MG63 (cell line): Measurements from ENCODE around the gene APOBEC3A. TPM values are rescaled to one million over a fixed set of nuclear protein-coding genes. Genes with fewer than 3 reads are reported as not detected.
A peak's percentile ranks its signal among the peaks of the same experiment; 100 is the strongest.
"Not testable (repeated sequence)": the region's sequence is repeated elsewhere in the genome, so short reads cannot be mapped to it uniquely, and the experiment has no call there.

Experiments
- DNase-seq: peaks from one replicate; pipeline ENCODE4 v3.0.0-alpha.2; 2020
- H3K27me3 ChIP-seq: fragments of 250-450 bp; sonication (Bioruptor Pico); 2 replicates; pipeline ENCODE4 v1.5.1; 2020; ENCODE audit warnings: mild to moderate bottlenecking, moderate library complexity
- H3K36me3 ChIP-seq: fragments of 250-450 bp; sonication (Bioruptor Pico); 2 replicates; pipeline ENCODE4 v1.5.1; 2020; ENCODE audit warnings: mild to moderate bottlenecking, moderate library complexity
- H3K4me3 ChIP-seq: fragments of 250-450 bp; sonication (Bioruptor Pico); 2 replicates; pipeline ENCODE4 v1.5.1; 2020; ENCODE audit warnings: mild to moderate bottlenecking, moderate library complexity
- H3K9me3 ChIP-seq: fragments of 250-450 bp; sonication (Bioruptor Pico); 2 replicates; pipeline ENCODE4 v1.5.1; 2020; ENCODE audit warnings: mild to moderate bottlenecking, moderate library complexity
- total RNA-seq: library from RNA; depleted of rRNA; stranded (reverse); fragments of >200 nt; shearing (Covaris generic); gene quantifications from 2 replicates; pipeline ENCODE4 v1.2.3, GENCODE V29; 2014; ENCODE audit warnings: low replicate concordance

The APOBEC3A gene
- total RNA-seq, 1 experiment from 2014 or later: not detected

DNA sequence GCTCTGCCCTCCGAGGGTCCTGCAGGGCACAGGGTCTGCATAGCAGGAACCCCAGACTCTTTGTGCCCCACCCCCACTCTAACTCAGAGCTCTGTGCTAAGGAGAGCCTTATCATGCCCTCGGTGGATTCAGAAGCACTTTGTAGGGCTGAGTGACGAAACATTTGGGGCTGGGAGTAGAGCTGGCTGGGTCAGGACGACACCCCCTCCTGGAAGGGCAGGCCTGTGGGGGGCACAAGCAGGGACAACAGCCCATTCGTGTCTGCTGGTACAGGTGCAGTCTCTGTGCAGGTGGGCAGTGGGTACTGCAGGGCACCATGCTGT is 8.9 kb downstream of the APOBEC3A start:
- Histone ChIP-seq H3K27me3 (peaks cover 6% of the 10 kb centered on the region; the same call in 1 of the 2 replicates), H3K4me3 (no peak overlapping the region), H3K36me3 (no peaks in the 10 kb centered on the region), H3K9me3 (no peaks in the 10 kb centered on the region)
- no peak for DNase-seq

DNA sequence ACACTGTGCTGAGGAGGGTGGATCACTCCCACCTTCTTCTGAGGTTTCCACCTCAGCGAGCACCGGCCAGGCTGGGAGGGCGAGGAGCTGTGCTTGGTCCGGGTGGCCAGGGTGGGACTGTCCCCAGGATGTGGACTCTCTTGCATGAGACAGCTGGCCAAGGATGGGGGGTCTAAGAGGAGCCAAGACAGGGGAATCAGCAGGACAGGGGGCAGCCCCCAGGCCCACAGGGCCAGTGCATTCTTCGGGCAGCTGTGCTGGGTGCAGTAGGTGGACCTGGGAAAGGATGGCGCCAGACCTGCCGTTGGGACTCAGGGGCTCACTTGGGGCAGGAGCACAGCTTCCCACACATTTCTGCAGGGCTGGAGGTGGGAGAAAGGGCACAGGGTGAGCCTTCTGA is 9.5 kb downstream of the APOBEC3A start:
- no peaks in the 10 kb centered on the region for H3K9me3 ChIP-seq
- peaks cover 9% of the 10 kb centered on the region; the same call in 1 of the 2 replicates for H3K27me3 ChIP-seq
- DNase-seq: no peak
- no peaks in the 10 kb centered on the region for H3K36me3 ChIP-seq
- H3K4me3 ChIP-seq: no peak overlapping the region

DNA sequence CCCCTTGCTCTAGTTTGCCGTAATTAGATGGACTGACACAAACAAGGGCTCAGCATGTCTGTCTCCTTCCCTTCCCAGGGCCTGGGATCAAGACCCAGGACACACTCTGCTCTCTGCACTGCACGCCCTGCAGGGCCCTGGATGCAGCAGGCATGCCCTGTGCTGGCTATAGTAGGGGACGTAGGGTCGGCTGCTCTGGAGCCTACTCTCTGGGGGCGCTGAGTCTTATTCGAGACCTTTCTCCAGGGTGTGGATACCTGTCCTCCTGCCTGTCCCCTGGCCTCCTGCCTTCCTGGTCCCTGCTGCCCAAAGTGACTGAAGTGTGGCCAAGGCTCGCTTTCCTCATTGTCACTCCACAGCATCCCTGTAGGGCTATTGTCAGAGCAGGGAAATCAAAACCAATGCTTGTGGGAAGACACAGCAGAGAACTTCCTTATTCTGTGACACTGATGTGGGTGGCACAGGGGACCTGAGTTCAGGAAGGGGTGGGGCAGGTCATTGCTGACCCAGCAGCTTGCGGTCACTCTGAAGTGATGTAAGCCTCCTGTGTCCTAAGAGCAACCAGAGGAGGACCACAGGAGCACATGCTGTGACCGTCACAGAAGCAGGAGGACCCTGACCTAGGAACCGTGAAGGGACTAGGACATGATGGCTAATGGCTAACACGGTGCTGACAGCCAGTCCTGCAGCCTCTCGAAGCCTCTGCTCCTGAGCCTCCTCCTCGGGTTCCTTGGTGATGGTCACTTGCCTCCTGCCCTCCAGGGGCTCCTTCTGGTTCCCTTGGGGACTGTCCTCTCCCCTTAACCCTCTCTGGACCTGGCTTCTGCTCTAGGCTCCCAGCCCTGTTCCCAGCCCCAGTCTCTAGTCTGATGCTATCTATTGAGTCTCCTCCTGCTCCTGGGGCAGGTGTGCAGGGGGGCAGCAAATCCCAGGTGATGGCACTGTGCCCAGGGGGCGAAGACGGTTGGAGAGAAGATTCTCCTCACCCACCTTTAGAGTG is 10.3 kb downstream of the APOBEC3A start:
- DNase-seq: no peak
- no peaks in the 10 kb centered on the region for H3K9me3 ChIP-seq
- H3K27me3 ChIP-seq: peaks cover 9% of the 10 kb centered on the region; the same call in 1 of the 2 replicates
- no peak overlapping the region for H3K4me3 ChIP-seq
- no peaks in the 10 kb centered on the region for H3K36me3 ChIP-seq

DNA sequence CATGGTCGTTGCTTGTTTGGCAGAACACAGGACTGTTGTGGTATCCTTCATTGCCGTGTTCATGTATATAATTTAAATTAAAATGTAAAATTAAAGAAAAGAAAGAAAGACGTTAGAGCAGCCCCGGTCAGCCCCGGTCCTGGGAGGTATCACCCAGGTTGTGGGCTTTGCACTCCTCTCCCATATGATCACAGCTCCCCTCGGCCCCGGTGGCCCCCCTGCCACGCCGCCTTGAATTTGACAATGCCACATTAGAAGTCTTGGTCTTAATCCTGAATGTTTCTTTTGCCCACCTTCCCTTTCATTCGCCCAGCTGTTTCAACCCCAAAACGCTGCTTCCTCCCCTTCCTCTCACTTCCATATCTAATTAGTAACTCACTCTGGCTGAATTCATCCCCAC is 11.4 kb downstream of the APOBEC3A start:
- Histone ChIP-seq H3K4me3 (no peak overlapping the region), H3K9me3 (no peaks in the 10 kb centered on the region), H3K27me3 (peaks cover 9% of the 10 kb centered on the region; the same call in 1 of the 2 replicates), H3K36me3 (no peaks in the 10 kb centered on the region)
- DNase-seq: no peak

DNA sequence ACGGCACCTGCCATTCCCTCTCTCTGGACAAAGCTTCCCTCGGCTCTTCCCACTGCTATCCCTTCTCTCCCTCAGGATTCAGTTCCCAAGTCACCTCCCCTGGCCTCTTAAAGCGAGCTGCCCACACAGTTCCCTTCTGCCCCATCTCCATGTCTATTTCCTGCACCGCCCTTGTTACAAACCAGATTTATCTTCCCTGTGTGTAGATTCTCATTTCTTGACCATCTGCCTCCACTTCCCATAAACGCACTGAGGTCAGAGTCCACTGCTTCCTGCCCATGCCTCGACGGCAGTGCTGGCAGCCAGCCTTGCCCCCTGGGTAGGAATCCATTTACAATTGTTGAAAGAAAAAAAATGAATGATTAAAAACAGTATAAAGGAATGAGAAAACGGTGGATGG is 13.1 kb downstream of the APOBEC3A start:
- H3K36me3 ChIP-seq: no peaks in the 10 kb centered on the region
- H3K9me3 ChIP-seq: no peaks in the 10 kb centered on the region
- peaks cover 9% of the 10 kb centered on the region; the same call in 1 of the 2 replicates for H3K27me3 ChIP-seq
- no peak overlapping the region for H3K4me3 ChIP-seq
- no peak for DNase-seq

DNA sequence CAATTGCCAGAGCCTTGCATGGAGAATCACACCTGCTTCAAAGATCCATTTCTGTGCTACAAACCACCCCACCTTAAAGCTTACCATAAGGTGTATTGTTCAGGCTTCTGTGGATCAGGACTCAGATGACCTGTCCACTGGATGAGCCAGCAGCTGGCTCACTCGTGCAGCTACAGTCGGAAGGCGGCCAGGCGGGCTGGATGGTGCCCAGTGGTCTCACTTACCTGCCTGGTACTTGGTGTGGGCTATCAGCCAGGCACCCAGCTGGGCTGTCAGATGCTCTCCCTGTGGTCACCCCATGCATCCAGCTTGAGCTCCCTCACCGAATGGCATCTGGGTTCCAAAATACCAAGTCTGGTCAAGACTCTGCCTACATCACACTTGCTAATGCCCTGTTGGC is 13.8 kb downstream of the APOBEC3A start:
- Histone ChIP-seq H3K27me3 (peaks cover 9% of the 10 kb centered on the region; the same call in 1 of the 2 replicates), H3K36me3 (no peaks in the 10 kb centered on the region), H3K4me3 (no peak overlapping the region), H3K9me3 (no peaks in the 10 kb centered on the region)
- no peak for DNase-seq

DNA sequence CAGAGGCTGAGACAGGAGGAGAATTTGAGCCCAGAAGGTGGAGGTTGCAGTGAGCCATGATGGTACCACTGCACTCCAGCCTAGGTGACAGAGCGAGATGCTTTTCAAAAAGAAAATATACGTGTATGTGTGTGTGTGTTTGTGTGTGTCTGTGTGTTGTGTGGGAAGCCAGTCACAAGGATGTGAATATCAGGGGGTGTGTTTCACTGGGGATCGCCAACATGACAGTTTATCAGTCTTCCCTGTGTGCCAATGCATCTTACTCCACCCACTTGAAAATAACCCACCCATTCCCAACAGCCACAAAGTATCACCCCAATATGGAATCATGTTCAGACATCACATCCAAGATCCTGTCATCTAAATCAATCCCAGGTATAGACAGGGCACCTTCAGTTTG is 14.4 kb downstream of the APOBEC3A start:
- H3K27me3 ChIP-seq: peaks cover 9% of the 10 kb centered on the region; the same call in 1 of the 2 replicates
- no peaks in the 10 kb centered on the region for H3K9me3 ChIP-seq
- H3K4me3 ChIP-seq: no peak overlapping the region
- H3K36me3 ChIP-seq: no peaks in the 10 kb centered on the region
- no peak for DNase-seq

DNA sequence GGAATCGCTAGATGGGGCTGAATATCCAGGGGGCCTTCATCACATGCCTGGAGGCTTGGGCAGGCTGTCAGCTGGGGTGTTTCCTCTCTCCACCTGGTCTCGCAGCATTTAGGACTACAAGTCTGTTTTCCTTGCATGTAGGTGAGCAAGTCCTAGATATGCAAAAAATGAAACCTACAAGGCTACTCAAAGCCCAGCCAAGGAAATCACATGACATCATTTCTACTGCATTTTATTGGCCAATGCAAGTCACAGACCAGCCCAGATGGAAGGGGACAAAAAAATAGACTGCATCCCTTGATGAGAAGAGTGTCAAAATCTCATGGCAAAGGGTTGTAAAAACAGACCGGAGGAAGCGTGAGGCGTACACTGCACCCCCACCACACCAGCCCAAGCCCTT is 15.1 kb downstream of the APOBEC3A start:
- Histone ChIP-seq H3K27me3 (peaks cover 9% of the 10 kb centered on the region; the same call in 1 of the 2 replicates), H3K36me3 (no peaks in the 10 kb centered on the region), H3K4me3 (no peak overlapping the region), H3K9me3 (no peaks in the 10 kb centered on the region)
- DNase-seq: no peak

DNA sequence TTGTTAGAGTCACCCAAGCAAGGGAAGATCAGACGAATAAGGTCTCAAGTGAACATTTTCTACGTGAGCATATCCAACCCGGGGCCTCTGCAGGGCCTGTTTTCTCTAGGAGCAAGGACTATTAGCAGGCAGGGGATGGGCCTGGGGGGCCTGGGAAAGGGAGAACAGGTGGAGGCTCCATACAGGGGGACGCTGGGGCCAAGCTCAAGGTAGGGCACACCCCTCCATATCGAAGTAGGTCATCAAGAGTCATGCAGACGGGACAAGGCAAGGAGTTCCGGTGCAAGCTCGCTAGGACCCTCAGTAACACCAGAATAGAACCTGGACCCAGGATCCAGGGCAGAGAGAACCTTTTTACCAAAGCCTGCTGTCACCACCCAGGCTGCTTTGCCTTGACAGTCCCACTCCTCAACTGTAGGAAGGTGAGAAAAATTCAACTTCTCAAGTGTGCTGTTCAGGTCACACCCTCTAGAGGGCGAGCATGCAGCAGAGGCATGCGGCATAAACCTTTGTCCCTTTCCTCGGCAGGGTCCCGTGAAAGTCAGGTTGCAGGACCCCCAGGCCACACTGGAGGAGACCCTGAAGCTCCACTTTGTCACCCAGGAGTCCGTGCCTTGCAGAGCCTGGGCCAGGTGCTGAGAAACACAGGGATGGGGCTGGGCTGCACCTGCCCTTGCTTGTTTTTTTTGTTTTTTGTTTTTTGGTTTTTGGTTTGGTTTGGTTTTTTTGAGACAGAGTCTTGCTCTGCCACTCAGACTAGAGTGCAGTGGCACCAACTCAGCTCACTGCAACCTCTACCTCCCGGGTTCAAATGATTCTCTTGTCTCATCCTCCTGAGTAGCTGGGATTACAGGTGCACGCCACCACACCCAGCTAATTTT is 16.1 kb downstream of the APOBEC3A start:
- H3K27me3 ChIP-seq: peaks cover 9% of the 10 kb centered on the region; the same call in 1 of the 2 replicates
- no peaks in the 10 kb centered on the region for H3K9me3 ChIP-seq
- no peak overlapping the region for H3K4me3 ChIP-seq
- no peaks in the 10 kb centered on the region for H3K36me3 ChIP-seq
- peak; percentile 11 for DNase-seq

DNA sequence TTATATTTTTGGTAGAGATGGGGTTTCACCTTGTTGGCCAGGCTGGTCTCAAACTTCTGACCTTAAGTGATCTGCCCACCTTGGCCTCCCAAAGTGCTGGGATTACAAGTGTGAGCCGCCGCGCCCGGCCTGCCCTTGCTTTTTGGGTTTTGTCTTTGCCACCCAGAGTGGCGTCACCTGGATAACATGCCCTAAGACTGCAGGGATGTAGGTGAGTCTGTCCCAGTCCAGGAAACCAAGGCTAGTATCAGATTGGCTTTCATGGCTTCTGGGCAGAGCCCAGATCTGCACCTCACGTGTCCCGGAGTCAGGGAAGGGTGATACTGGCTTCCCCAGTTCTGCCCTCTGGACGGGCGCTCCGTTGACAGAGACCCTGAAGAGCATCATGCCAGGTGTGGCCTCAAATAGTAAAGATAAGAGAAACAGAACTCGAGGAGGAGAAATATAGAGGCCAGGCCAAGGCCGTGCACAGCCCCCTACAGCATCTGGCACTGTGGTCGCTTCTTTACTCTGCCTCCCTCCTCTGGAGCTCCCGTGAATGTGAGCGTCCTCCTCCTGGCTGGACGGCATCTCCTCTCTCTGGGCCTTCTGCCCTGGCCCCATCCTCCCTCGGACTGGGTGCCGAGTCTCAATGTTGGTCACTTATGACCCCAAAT is 16.9 kb downstream of the APOBEC3A start:
- H3K27me3 ChIP-seq: peaks cover 11% of the 10 kb centered on the region; the same call in 1 of the 2 replicates
- H3K36me3 ChIP-seq: no peaks in the 10 kb centered on the region
- no peaks in the 10 kb centered on the region for H3K9me3 ChIP-seq
- no peak overlapping the region for H3K4me3 ChIP-seq
- DNase-seq: no peak

DNA sequence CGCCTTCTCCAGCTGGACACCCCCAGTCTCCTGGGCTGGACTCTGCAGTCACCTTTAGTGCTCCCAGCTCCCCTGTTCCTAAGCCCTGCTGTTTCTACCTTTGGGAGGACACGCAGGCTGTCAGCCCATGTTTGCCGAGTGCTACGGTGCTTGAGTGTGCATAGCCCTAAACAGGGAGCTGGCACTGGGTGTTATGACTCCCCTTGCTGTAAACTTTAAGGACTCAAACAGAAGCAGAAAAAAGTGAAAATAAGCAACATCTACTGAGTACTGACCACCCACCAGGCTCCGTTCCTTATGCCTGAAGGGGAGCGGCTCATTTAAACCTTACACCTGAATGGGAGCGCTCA is 17.4 kb downstream of the APOBEC3A start:
- Histone ChIP-seq H3K27me3 (peaks cover 8% of the 10 kb centered on the region; the same call in 1 of the 2 replicates), H3K4me3 (no peak overlapping the region), H3K36me3 (no peaks in the 10 kb centered on the region), H3K9me3 (no peaks in the 10 kb centered on the region)
- no peak for DNase-seq

DNA sequence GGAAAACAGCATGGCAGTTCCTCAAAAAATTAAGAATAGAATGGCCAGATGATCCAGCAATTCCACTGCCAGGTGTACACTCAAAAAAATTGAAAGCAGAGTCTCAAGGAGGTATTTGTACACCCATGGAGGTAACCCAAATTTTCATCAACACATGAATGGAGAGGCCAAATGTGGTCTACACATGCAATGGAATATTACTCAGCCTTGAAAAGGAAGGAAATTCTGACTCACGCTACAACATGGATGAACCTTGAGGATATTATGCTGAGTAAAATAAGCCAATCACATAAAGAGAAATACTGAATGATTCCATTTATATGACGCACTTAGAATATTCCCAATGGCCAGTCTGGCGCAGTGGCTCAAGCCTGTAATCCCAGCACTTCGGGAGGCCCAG is 19.9 kb downstream of the APOBEC3A start:
- H3K27me3 ChIP-seq, DNase-seq, H3K9me3 ChIP-seq, H3K4me3 ChIP-seq, H3K36me3 ChIP-seq: not testable (repeated sequence)

DNA sequence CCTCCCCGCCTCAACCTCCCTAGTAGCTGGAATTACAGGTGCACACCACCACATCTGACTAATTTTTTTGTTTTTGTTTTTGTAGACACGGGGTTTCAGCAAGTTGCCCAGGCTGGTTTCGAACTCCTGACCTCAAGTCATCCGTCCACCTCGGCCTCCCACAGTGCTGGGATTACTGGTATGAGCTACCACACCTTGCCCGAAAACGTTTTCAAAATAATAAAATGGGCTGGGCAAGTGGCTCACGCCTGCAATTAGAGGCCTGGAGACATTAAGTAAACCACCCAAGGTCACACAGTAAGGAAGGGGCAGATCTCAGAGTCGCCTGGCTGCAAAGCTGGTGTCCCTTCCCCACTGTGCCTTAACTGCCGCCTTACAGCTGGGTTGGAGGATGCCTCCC is 23.2 kb downstream of the APOBEC3A start:
- H3K27me3 ChIP-seq, H3K9me3 ChIP-seq, DNase-seq, H3K4me3 ChIP-seq, H3K36me3 ChIP-seq: not testable (repeated sequence)

DNA sequence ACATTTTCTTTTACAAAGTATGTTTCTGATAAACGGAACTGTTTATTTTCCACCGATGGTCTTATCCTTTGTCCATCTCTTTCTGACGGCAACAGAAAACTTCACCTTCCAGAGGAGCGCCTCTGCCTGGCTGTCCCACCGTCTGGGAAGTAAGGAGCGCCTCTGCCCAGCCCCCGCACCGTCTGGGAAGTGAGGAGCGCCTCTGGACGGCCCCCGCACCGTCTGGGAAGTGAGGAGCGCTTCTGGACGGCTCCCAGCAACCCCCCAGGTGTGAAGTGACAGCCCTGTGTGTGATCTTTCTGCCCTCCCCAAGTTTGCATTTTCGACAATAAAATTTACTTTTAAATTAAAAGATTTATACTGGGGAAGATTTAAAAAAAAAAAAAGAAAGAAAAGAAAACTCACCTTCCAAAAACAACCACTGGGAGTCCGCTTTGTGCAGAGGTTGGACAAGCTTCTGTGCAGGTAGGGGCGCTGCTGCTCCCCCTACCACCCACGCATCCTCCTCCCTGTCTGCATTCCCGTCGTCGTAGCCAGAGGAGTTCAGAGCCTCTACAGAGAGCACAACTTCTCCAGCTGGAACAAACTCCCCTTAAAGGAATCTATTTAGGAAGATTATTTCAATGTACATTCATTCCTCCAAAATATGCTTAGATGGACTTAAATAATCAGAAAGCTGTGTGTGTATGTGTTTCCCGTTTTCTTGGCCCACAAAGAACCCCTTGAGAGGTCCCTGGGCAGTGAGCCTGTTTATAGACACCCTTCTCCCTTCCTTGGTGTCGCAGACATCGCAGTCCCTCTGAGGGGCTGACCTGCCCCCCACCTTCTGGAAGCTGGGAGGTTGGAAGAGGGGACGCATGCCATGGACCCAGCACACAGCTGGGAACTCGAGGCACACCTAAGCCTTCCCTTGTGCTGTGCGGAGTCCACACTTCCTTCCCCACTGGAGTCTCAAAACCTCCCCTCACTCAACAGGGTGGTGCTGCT is 23.9 kb downstream of the APOBEC3A start:
- H3K4me3 ChIP-seq: no peak overlapping the region

DNA sequence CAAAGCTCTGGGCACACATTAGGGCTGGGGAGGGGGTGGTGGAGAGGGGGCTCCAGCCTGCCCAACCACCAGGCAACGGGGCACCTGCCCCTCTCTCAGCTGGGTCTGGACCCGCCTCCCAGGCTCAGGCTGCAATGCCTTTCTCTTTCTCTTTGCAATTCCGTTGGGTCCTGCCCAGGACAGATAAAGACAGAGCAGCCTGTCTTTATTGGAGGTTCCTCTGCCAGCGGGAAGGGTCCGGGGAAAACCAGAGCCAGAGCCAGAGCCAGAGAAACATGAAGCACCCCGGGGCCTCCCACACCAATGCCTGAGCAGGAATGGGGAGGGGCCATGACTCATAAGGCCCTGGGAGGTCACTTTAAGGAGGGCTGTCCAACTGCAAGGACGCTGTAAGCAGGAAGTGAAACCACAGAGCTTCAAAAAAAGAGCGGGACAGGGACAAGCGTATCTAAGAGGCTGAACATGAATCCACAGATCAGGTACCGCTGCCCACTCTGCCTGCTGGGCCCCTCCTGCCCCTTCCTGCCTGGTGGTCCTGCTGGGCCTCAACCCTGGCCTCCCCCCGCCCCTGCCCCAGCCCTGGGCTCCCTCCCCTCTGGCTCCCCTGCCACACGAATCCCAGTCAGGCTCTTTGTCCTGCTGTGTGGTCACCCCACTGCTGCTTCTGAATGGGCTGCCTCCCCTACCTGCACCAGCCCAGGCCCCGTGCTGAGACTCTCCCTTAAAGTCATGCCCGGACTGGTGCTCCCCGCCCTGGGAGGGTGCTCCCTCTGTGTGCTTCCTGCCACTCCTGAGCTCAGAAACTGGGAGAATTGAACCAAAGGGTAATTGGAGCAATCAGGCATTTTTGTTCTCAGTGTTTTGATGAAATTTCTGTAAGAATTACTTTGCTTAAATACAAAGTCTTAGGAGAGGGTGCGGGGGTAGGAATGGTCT is 24.9 kb downstream of the APOBEC3A start, which contains the start of gene APOBEC3B:
Gene APOBEC3B, plus strand, starts transcription at position 356 of the 936 bp plus-strand sequence. Its CDS starts 107 bp downstream, at position 463.
- Histone ChIP-seq H3K36me3 (no peaks in the 10 kb centered on the region), H3K27me3 (peaks cover 2% of the 10 kb centered on the region; the same call in 1 of the 2 replicates), H3K9me3 (peaks cover 3% of the 10 kb centered on the region; the same call in 1 of the 2 replicates), H3K4me3 (peak within 1 kb of the TSS; percentile 41)
- peak; percentile 94 for DNase-seq

More for the DNA sequence above, 23.9 kb downstream of the APOBEC3A start:
- Histone ChIP-seq H3K36me3 (no peaks in the 10 kb centered on the region), H3K9me3 (peaks cover 3% of the 10 kb centered on the region; the same call in 1 of the 2 replicates), H3K27me3 (peaks cover 2% of the 10 kb centered on the region; the same call in 1 of the 2 replicates)
- DNase-seq: peak; percentile 28
